Astrocyte (in vitro differentiated cells and primary cell): Measurements from ENCODE around the gene EYS. TPM values are rescaled to one million over a fixed set of nuclear protein-coding genes. Genes with fewer than 3 reads are reported as not detected.

Source experiments
- DNase-seq: peaks from one replicate; pipeline ENCODE4 v3.0.0-alpha.2; 2010; ENCODE audit warnings: low read depth
- FAIRE-seq: peaks from 2 replicates; lab custom pipeline; 2011; peaks lifted over from hg19 to GRCh38; lab: Jason Lieb, UNC
- H2AFZ ChIP-seq: 2 replicates; pipeline ENCODE4 v1.6.0; 2012; ENCODE audit warnings: low read depth, low read length, inconsistent platforms
- H3K27ac ChIP-seq: 2 replicates; pipeline ENCODE4 v1.5.1; 2011; ENCODE audit warnings: low read depth, low read length, inconsistent platforms
- H3K27me3 ChIP-seq: 2 replicates; pipeline ENCODE4 v1.6.0; 2011; ENCODE audit warnings: low read length, inconsistent platforms; ENCODE audit not compliant: insufficient read depth
- H3K36me3 ChIP-seq: 2 replicates; pipeline ENCODE4 v1.5.1; 2011; ENCODE audit warnings: low read length, inconsistent platforms; ENCODE audit not compliant: insufficient read depth
- H3K4me1 ChIP-seq: 2 replicates; pipeline ENCODE4 v1.5.1; 2011; ENCODE audit warnings: low read length, inconsistent platforms; ENCODE audit not compliant: insufficient read depth
- H3K4me2 ChIP-seq: 2 replicates; pipeline ENCODE4 v1.6.0; 2012; ENCODE audit warnings: low read length, inconsistent platforms
- H3K4me3 ChIP-seq: 2 replicates; pipeline ENCODE4 v1.5.1; 2011; ENCODE audit warnings: low read depth, mild to moderate bottlenecking, low read length, inconsistent platforms; ENCODE audit not compliant: insufficient read depth
- H3K79me2 ChIP-seq: 2 replicates; pipeline ENCODE4 v1.6.0; 2012; ENCODE audit warnings: mild to moderate bottlenecking, low read length, inconsistent platforms; ENCODE audit not compliant: insufficient read depth
- H3K9ac ChIP-seq: 2 replicates; pipeline ENCODE4 v1.6.0; 2012; ENCODE audit warnings: mild to moderate bottlenecking, low read length, inconsistent platforms
- H3K9me3 ChIP-seq: 2 replicates; pipeline ENCODE4 v1.5.1; 2012; ENCODE audit warnings: low read depth, mild to moderate bottlenecking, low read length, inconsistent platforms; ENCODE audit not compliant: insufficient read depth
- H4K20me1 ChIP-seq: 2 replicates; pipeline ENCODE4 v1.6.0; 2012; ENCODE audit warnings: low read length, inconsistent platforms; ENCODE audit not compliant: insufficient read depth
- H3K27ac Mint-ChIP-seq: one replicate; pipeline ENCODE4 v1.8.0; 2021; ENCODE audit warnings: mild to moderate bottlenecking, mixed read lengths; ENCODE audit not compliant: unreplicated experiment
- H3K27me3 Mint-ChIP-seq: one replicate; pipeline ENCODE4 v1.8.0; 2021; ENCODE audit warnings: low read depth, mixed read lengths; ENCODE audit not compliant: unreplicated experiment
- H3K36me3 Mint-ChIP-seq: one replicate; pipeline ENCODE4 v1.8.0; 2021; ENCODE audit warnings: low read depth, mixed read lengths; ENCODE audit not compliant: unreplicated experiment
- H3K4me1 Mint-ChIP-seq: one replicate; pipeline ENCODE4 v1.8.0; 2021; ENCODE audit warnings: low read depth, mixed read lengths; ENCODE audit not compliant: unreplicated experiment
- H3K4me3 Mint-ChIP-seq: one replicate; pipeline ENCODE4 v1.8.0; 2021; ENCODE audit warnings: mild to moderate bottlenecking, moderate library complexity, mixed read lengths; ENCODE audit not compliant: unreplicated experiment
- H3K9me3 Mint-ChIP-seq: one replicate; pipeline ENCODE4 v1.8.0; 2021; ENCODE audit warnings: mild to moderate bottlenecking, mixed read lengths; ENCODE audit not compliant: unreplicated experiment
- CTCF ChIP-seq: IDR thresholded peaks from 2 replicates; pipeline ENCODE4 v1.5.1; 2011; ENCODE audit warnings: low read depth, mild to moderate bottlenecking, inconsistent platforms, low read length, moderate library complexity; ENCODE audit not compliant: insufficient read depth
- EZH2 ChIP-seq: IDR thresholded peaks from 2 replicates; pipeline ENCODE4 v1.6.1; 2012; ENCODE audit warnings: mild to moderate bottlenecking, low read length, inconsistent platforms; ENCODE audit not compliant: insufficient read depth
- total RNA-seq: library from RNA; stranded (reverse); gene quantifications from 2 replicates; pipeline ENCODE4 v1.2.1, GENCODE V29; 2021

Gene EYS
- total RNA-seq, 1 donor from 2014 or later, result 0.16 TPM

GRCh38 chr6:63671098-63671754 lies 2035.8 kb downstream of the EYS start:
- DNase-seq, result no peak
- Histone ChIP-seq H3K4me2 (no peak overlapping the region), H2AFZ (no peak overlapping the region), H3K27ac (no peak overlapping the region), H4K20me1 (peaks cover 54% of the 10 kb centered on the region), H3K9ac (no peak overlapping the region), H3K9me3 (no peaks in the 10 kb centered on the region), H3K4me3 (no peak overlapping the region), H3K36me3 (no peaks in the 10 kb centered on the region), H3K27me3 (no peaks in the 10 kb centered on the region), H3K79me2 (peaks cover 87% of the 10 kb centered on the region), H3K4me1 (no peaks in the 10 kb centered on the region)
- TF ChIP-seq EZH2 (no peak), CTCF (no peak)
- no peak overlapping the region for H3K4me3 Mint-ChIP-seq
- H3K27ac Mint-ChIP-seq, result no peak overlapping the region
- H3K36me3 Mint-ChIP-seq, result no peaks in the 10 kb centered on the region
- H3K4me1 Mint-ChIP-seq, result no peaks in the 10 kb centered on the region
- H3K9me3 Mint-ChIP-seq, result no peaks in the 10 kb centered on the region
- H3K27me3 Mint-ChIP-seq, result no peaks in the 10 kb centered on the region
- no peak for FAIRE-seq
